ENCODE data around the gene TMEM74B. TPM values are rescaled to one million over a fixed set of nuclear protein-coding genes. Genes with fewer than 3 reads are reported as not detected.

TMEM74B gene
- total RNA-seq, 1 experiment from 2014 or later: 4.9 TPM

DNA sequence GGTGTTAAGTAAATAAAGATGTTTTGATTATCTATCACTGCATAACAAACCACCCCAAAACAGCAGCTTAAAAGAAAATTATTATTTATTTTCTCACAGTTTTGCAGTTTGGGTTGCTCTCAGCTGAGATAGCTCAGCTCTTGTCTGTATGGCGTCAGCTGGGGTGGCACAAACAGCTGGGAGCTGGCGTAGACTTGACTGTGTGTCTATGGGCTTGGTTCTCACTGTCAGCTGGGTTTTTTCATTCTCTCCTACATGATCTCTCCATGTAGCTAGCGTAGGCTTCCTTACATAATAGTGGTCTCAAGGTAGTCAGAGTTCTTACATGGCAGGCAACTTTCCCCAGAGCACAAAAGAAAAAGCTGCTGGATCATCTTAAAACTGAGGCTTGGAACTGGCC, 6.5 kb upstream of the TMEM74B start:
- Mint-ChIP-seq H3K36me3 (ENCODE audit: insufficient read depth in 1 of 3, low read depth in 3 of 3) (no peaks in the 10 kb centered on the region), H3K27me3 (ENCODE audit: low read depth) (peaks cover 38% of the 10 kb centered on the region), H3K4me1 (peaks cover 0 to 11% of the 10 kb centered on the region in 2 experiments; a peak in 1 of 4 replicates), H3K9me3 (peaks cover 0 to under 1% of the 10 kb centered on the region in 2 experiments; a peak in 1 of 5 replicates), H3K4me3 (no peak overlapping the region), H3K27ac (no peak overlapping the region)
- Histone ChIP-seq H3K27ac (ENCODE audit: insufficient read length, low read depth, low read length) (no peak overlapping the region), H3K79me2 (ENCODE audit: insufficient read depth, low read length) (no peaks in the 10 kb centered on the region), H3K18ac (ENCODE audit: insufficient read length, low read depth, low read length) (no peak overlapping the region), H2AK5ac (ENCODE audit: insufficient read length, low read length) (no peak overlapping the region), H2BK15ac (ENCODE audit: low read depth, low read length) (no peak overlapping the region), H3K4me2 (ENCODE audit: insufficient read depth, insufficient read length, low read length) (no peak overlapping the region), H3K23ac (ENCODE audit: insufficient read length, low read depth, low read length) (no peak overlapping the region), H4K5ac (ENCODE audit: insufficient read length, low read depth, low read length) (no peak overlapping the region), H2BK120ac (ENCODE audit: low read depth, low read length, poor library complexity, severe bottlenecking) (no peak overlapping the region), H4K20me1 (ENCODE audit: control insufficient read depth, insufficient read depth, insufficient read length) (no peaks in the 10 kb centered on the region), H3K79me1 (ENCODE audit: insufficient read depth, low read depth, low read length, poor library complexity, severe bottlenecking) (no peaks in the 10 kb centered on the region), H3K9ac (ENCODE audit: extremely low read depth, insufficient read length, low read length) (no peak overlapping the region), H4K8ac (replicated peaks; ENCODE audit: insufficient read length, low read depth, low read length) (no peak overlapping the region), H2BK20ac (ENCODE audit: low read depth, low read length, poor library complexity, severe bottlenecking) (no peak overlapping the region), H4K91ac (ENCODE audit: insufficient read length, low read depth, low read length) (no peak overlapping the region), H3K14ac (ENCODE audit: insufficient read depth, low read length) (no peak overlapping the region), H3K23me2 (ENCODE audit: insufficient read length, low read depth, low read length, poor library complexity, severe bottlenecking) (no peaks in the 10 kb centered on the region), H3K9me3 (ENCODE audit: control insufficient read depth, low read depth, low read length) (no peaks in the 10 kb centered on the region), H2AFZ (ENCODE audit: low read length) (no peak overlapping the region), H2BK5ac (ENCODE audit: insufficient read length, low read length) (no peak overlapping the region), H3K4ac (ENCODE audit: low read depth, low read length) (no peak overlapping the region), H3K56ac (ENCODE audit: insufficient read length, low read depth, low read length) (no peak overlapping the region), H3K4me1 (ENCODE audit: insufficient read depth, low read length) (peaks cover 9% of the 10 kb centered on the region; the same call in 1 of the 2 replicates), H2BK12ac (ENCODE audit: insufficient read length, low read depth, low read length) (no peak overlapping the region), H3T11ph (ENCODE audit: low read length) (no peak overlapping the region), H3K27me3 (ENCODE audit: insufficient read depth, low read length) (no peaks in the 10 kb centered on the region; the same call in 1 of the 2 replicates)
- WGBS (ENCODE audit: extremely low coverage, insufficient read length, low lambda C conversion rate): no CpG with 5 or more reads among the region's 3 CpGs
- TF ChIP-seq, protein P1, sequence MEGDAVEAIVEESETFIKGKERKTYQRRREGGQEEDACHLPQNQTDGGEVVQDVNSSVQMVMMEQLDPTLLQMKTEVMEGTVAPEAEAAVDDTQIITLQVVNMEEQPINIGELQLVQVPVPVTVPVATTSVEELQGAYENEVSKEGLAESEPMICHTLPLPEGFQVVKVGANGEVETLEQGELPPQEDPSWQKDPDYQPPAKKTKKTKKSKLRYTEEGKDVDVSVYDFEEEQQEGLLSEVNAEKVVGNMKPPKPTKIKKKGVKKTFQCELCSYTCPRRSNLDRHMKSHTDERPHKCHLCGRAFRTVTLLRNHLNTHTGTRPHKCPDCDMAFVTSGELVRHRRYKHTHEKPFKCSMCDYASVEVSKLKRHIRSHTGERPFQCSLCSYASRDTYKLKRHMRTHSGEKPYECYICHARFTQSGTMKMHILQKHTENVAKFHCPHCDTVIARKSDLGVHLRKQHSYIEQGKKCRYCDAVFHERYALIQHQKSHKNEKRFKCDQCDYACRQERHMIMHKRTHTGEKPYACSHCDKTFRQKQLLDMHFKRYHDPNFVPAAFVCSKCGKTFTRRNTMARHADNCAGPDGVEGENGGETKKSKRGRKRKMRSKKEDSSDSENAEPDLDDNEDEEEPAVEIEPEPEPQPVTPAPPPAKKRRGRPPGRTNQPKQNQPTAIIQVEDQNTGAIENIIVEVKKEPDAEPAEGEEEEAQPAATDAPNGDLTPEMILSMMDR (conservative IDR thresholded peaks at IDR 0.05): no peak
- no peak for DNase-seq

Measured in H9 (cell line).